Activated T-cell treated with anti-CD3 and anti-CD28 coated beads, Interleukin-2, amount 50 U/mL, for 72 hours (primary cell): ENCODE data around the gene G3BP1. TPM values are rescaled to one million over a fixed set of nuclear protein-coding genes. Genes with fewer than 3 reads are reported as not detected.
A peak's percentile ranks its signal among the peaks of the same experiment; 100 is the strongest.
"Not testable (repeated sequence)": the region's sequence is repeated elsewhere in the genome, so short reads cannot be mapped to it uniquely, and the experiment has no call there.

ENCODE experiments used
- ATAC-seq, 2 donors: fragments of 150-1000 bp; cut with Tn5 transposase; replicated peaks in 1 of 2; 2 replicates each; pipeline ENCODE4 v1.10.0; 2021; ENCODE audit warnings: moderate library complexity in 2 of 2, mild to moderate bottlenecking in 1 of 2
- DNase-seq, 2 donors: peaks; one replicate each; pipeline ENCODE4 v3.0.0; 2021 to 2022; ENCODE audit warnings: mixed read lengths in 1 of 2
- H3K27ac Mint-ChIP-seq: one replicate; pipeline ENCODE4 v1.8.0; 2022; ENCODE audit warnings: mild to moderate bottlenecking, moderate library complexity, mixed read lengths
- H3K27me3 Mint-ChIP-seq: one replicate; pipeline ENCODE4 v1.8.0; 2022; ENCODE audit warnings: low read depth, mixed read lengths
- H3K36me3 Mint-ChIP-seq, 2 donors: one replicate each; pipeline ENCODE4 v1.8.0; 2022; ENCODE audit warnings: mixed read lengths in 2 of 2, mild to moderate bottlenecking in 1 of 2; ENCODE audit not compliant: insufficient read depth in 2 of 2
- H3K4me1 Mint-ChIP-seq: one replicate; pipeline ENCODE4 v1.8.0; 2022; ENCODE audit warnings: low read depth, mixed read lengths
- H3K4me3 Mint-ChIP-seq, 2 donors: one replicate each; pipeline ENCODE4 v1.8.0; 2022; ENCODE audit warnings: mild to moderate bottlenecking in 2 of 2, mixed read lengths in 2 of 2, moderate library complexity in 2 of 2
- H3K9me3 Mint-ChIP-seq, 2 donors: one replicate each; pipeline ENCODE4 v1.8.0; 2022; ENCODE audit warnings: mixed read lengths in 2 of 2
- total RNA-seq, 2 donors: library from RNA; stranded (reverse); gene quantifications; one replicate each; pipeline ENCODE4 v1.2.3, GENCODE V29; 2022

Gene G3BP1
- total RNA-seq, 2 donors from 2014 or later, result 133 to 157 TPM

GRCh38 chr5:151811593-151812321, 40.0 kb downstream of the G3BP1 start:
- Mint-ChIP-seq H3K9me3 (peaks cover 4 to 5% of the 10 kb centered on the region in 2 donors), H3K27ac (peak overlapping the region; percentile 14), H3K27me3 (no peaks in the 10 kb centered on the region), H3K4me1 (peaks cover 39% of the 10 kb centered on the region), H3K4me3 (no peak overlapping the region), H3K36me3 (peaks cover 16 to 23% of the 10 kb centered on the region in 2 donors)
- DNase-seq (no peak), ATAC-seq (no peak)

DNA sequence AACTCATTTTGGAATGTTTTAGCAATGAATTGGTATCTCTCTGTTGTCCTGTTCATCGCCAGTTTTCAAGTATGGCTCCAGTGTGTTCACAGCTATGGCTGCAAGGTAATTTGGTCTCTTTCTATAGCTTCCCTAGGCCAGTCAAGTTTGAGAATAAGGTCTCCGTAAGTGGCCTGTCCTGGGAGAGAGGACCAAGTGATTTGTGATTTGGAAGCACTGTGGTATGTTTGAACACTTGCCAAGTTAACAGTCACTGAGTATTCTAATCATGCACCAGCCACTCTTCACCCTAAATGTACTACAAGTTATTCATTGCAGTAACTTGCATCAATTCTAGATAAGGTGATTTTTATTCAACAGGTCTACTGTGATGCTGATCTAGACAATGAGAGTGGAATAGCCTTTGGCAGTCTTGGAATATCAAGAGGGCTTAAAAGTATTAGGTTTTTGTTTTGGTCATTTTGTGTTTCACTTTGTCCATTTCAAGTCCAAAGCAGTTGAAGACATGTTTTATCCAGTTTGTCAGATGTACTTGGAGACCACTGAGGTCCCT, 41.1 kb downstream of the G3BP1 start:
- H3K27ac Mint-ChIP-seq, result no peak overlapping the region
- no peak overlapping the region for H3K4me3 Mint-ChIP-seq
- no peak for ATAC-seq
- DNase-seq, result no peak
- peaks cover 17 to 21% of the 10 kb centered on the region in 2 donors for H3K36me3 Mint-ChIP-seq
- peaks cover 4 to 5% of the 10 kb centered on the region in 2 donors for H3K9me3 Mint-ChIP-seq
- H3K4me1 Mint-ChIP-seq, result peaks cover 38% of the 10 kb centered on the region
- no peaks in the 10 kb centered on the region for H3K27me3 Mint-ChIP-seq

DNA sequence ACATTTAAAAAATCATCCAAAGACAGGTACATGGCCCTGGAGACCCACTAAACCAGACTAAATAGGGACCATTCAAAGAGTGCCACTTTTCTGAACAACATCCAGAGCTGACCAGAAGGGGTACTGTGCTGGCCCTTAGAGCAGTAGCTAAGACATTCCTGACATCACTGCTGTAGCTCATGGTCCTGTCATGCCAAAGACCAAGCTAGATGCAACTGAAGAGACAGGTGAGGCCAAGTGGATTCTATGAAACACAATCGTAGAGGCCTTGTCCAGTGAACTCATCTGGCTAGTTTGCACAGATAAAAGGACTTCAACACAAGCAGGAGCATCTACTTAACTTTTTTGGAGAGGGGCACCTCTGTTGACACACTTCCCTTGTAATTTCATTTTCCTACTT, 43.3 kb downstream of the G3BP1 start:
- Mint-ChIP-seq H3K36me3 (peaks cover 11 to 16% of the 10 kb centered on the region in 2 donors), H3K27me3 (no peaks in the 10 kb centered on the region), H3K27ac (no peak overlapping the region), H3K4me1 (peaks cover 23% of the 10 kb centered on the region), H3K9me3 (peaks cover 4 to 5% of the 10 kb centered on the region in 2 donors), H3K4me3 (no peak overlapping the region)
- DNase-seq (no peak), ATAC-seq (no peak)

DNA sequence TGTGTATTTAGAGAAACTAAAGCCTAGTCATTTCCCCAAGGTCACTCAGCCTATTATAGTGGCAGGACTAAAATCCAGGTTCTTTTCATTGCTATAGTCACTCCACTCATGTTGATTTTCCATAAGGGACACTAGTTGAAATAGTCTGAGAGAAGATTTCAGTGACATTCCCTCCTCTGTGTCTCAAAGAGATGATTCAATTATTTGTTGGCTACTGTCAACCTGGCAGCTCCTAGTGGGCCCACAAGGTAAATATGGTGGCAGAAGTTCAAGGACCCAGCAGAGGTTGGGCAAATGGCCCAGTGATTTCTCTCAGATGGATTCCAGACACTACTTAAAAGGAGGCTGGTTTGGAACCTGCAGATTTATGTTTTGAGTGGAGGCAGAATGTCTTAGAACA, 48.1 kb downstream of the G3BP1 start:
- peaks cover 2% of the 10 kb centered on the region in 2 donors for H3K36me3 Mint-ChIP-seq
- no peak overlapping the region for H3K4me3 Mint-ChIP-seq
- no peaks in the 10 kb centered on the region for H3K27me3 Mint-ChIP-seq
- no peak for DNase-seq
- no peaks in the 10 kb centered on the region for H3K4me1 Mint-ChIP-seq
- no peak overlapping the region for H3K27ac Mint-ChIP-seq
- no peak for ATAC-seq
- no peaks in the 10 kb centered on the region for H3K9me3 Mint-ChIP-seq

DNA sequence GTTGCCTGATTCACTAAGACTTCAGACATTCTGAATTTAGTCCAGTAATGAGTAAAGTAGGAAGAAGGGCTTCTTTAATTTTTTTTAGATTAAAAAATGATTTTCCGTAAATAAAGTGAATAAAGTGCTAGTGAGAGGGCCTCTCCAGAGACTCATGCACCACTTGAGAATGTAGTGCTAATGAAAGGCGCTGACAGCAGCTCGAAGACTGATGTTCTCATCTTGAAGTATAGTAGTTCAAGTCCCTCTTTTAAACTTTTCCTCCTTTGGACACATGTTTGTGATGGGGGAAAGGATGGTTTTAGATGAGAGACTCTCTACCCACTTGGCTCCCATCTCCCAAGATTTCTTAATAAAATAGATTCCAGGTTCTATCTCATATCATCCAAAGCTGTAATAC, 48.5 kb downstream of the G3BP1 start:
- Mint-ChIP-seq H3K9me3 (no peaks in the 10 kb centered on the region), H3K36me3 (peaks cover 2% of the 10 kb centered on the region in 2 donors), H3K27ac (no peak overlapping the region), H3K27me3 (no peaks in the 10 kb centered on the region), H3K4me1 (no peaks in the 10 kb centered on the region), H3K4me3 (no peak overlapping the region)
- no peak for ATAC-seq
- no peak for DNase-seq

DNA sequence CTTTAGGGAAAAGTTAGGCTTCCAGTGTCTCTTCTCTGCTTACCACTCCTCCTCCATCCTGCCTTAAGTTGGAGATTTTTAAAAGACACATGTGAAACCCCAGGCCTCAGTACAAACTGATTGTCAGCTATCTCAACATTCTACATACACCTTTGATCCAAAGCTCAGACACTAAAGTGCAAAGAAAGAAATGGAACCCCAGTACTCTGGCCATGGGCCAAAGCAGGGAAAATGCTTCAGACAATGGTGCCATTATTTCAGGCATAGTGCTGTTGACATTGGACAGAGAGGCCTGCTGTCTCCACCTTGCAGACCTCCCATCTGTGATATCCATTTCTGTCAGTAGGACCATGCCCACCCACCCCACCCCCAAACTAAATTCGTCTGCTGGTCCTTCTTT, 49.1 kb downstream of the G3BP1 start:
- Mint-ChIP-seq H3K36me3 (peaks cover 2% of the 10 kb centered on the region in 2 donors), H3K27ac (peak overlapping the region; percentile 13), H3K9me3 (no peaks in the 10 kb centered on the region), H3K4me3 (no peak overlapping the region), H3K4me1 (no peaks in the 10 kb centered on the region), H3K27me3 (no peaks in the 10 kb centered on the region)
- DNase-seq (no peak), ATAC-seq (no peak)

DNA sequence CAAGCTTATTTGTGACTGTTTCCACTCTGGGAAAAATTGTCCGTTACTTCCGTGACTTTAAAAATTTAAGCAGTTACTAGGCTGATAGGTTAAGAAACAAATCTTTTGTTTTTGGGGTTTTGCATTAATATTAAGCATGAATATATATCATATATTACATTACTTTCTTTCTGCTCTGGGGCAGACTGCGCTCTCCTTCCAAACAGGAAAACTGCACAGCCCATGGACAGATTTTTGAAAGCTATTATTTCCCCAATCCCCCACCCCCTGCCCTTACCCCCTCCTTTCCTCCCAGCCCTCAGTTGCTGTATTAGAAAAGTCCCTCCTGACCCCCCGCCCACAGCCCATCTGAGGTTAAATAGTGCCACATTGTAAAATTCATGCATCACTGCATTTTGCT, 50.4 kb downstream of the G3BP1 start:
- Mint-ChIP-seq H3K36me3 (peaks cover 0 to 2% of the 10 kb centered on the region in 2 donors), H3K4me1 (no peaks in the 10 kb centered on the region), H3K4me3 (no peak overlapping the region), H3K27me3 (no peaks in the 10 kb centered on the region), H3K27ac (no peak overlapping the region), H3K9me3 (no peaks in the 10 kb centered on the region)
- ATAC-seq (no peak), DNase-seq (no peak)

- ATAC-seq (peak in 1 of 2 donors; percentile 33), DNase-seq (peak; percentile 23 to 29)
- H3K27ac Mint-ChIP-seq, result no peak overlapping the region
- H3K4me3 Mint-ChIP-seq, result no peak overlapping the region
- H3K4me1 Mint-ChIP-seq, result peaks cover 6% of the 10 kb centered on the region
- no peaks in the 10 kb centered on the region for H3K9me3 Mint-ChIP-seq
- H3K36me3 Mint-ChIP-seq, result peaks cover 0 to 4% of the 10 kb centered on the region in 2 donors
- H3K27me3 Mint-ChIP-seq, result no peaks in the 10 kb centered on the region
Observed at GRCh38 chr5:151825445-151825844, 53.7 kb downstream of the G3BP1 start.

- H3K27ac Mint-ChIP-seq, result no peak overlapping the region
- ATAC-seq (no peak), DNase-seq (no peak)
- H3K27me3 Mint-ChIP-seq, result no peaks in the 10 kb centered on the region
- H3K4me1 Mint-ChIP-seq, result peaks cover 6% of the 10 kb centered on the region
- no peak overlapping the region for H3K4me3 Mint-ChIP-seq
- peaks cover 20 to 21% of the 10 kb centered on the region in 2 donors for H3K9me3 Mint-ChIP-seq
- H3K36me3 Mint-ChIP-seq, result peaks cover 22 to 24% of the 10 kb centered on the region in 2 donors
Observed at GRCh38 chr5:151829370-151829769, 57.6 kb downstream of the G3BP1 start.

DNA sequence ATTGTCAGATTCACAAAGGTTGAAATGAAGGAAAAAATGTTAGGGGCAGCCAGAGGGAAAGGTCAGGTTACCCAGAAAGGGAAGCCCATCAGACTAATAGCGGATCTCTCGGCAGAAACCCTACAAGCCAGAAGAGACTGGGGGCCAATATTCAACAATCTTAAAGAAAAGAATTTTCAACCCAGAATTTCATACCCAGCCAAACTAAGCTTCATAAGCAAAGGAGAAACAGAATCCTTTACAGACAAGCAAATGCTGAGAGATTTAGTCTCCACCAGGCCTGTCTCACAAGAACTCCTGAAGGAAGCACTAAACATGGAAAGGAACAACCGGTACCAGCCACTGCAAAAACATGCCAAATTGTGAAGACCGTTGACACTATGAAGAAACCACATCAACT, 61.1 kb downstream of the G3BP1 start:
- not testable (repeated sequence) for H3K4me3 Mint-ChIP-seq, H3K27ac Mint-ChIP-seq, DNase-seq, H3K4me1 Mint-ChIP-seq, H3K27me3 Mint-ChIP-seq, ATAC-seq
- H3K9me3 Mint-ChIP-seq, result peaks cover 30 to 36% of the 10 kb centered on the region in 2 donors
- peaks cover 26 to 34% of the 10 kb centered on the region in 2 donors for H3K36me3 Mint-ChIP-seq

DNA sequence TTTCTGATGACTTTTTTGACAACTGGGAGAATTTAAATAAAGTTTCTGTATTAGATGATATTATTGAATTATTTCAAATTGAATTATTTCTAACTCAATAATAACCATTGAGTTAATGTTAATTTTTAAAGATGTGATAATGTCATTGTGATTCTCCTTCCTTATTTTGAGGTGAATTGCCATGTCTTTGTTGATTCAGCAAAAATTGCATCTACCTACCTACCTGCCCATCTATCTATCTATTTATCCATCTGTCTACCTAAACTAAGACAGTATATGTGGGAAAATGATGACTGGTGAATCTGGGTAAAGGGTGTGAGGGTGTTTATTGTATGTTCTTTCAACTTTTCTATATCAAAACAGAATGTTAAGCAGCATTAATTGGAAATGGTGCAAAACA, 75.0 kb downstream of the G3BP1 start:
- Mint-ChIP-seq H3K27ac (no peak overlapping the region), H3K27me3 (no peaks in the 10 kb centered on the region), H3K9me3 (peaks cover 0 to 1% of the 10 kb centered on the region in 2 donors), H3K4me3 (no peak overlapping the region), H3K4me1 (no peaks in the 10 kb centered on the region), H3K36me3 (no peaks in the 10 kb centered on the region)
- ATAC-seq (no peak), DNase-seq (no peak)

DNA sequence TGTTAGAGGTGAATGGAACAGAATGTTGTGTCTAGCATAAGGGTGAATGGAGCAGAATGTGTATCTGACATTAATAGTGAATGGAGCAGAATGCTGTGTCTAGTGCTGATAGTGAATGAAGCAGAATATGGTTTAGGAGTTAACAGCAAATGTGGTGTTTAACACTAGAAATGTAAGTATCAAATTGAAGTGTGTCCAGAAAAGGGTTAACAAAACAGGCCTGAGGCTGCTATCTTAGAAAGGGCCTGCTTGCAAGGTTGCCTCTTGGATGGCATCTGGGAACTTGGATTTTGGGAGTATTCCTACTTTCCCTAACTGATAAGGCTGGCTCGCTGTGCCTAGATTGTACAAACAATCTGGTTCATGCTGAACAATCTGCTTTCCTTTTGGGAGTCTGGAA, 76.1 kb downstream of the G3BP1 start:
- no peaks in the 10 kb centered on the region for H3K27me3 Mint-ChIP-seq
- DNase-seq (no peak), ATAC-seq (no peak)
- peaks cover 0 to 1% of the 10 kb centered on the region in 2 donors for H3K9me3 Mint-ChIP-seq
- no peak overlapping the region for H3K27ac Mint-ChIP-seq
- no peak overlapping the region for H3K4me3 Mint-ChIP-seq
- no peaks in the 10 kb centered on the region for H3K36me3 Mint-ChIP-seq
- H3K4me1 Mint-ChIP-seq, result no peaks in the 10 kb centered on the region

DNA sequence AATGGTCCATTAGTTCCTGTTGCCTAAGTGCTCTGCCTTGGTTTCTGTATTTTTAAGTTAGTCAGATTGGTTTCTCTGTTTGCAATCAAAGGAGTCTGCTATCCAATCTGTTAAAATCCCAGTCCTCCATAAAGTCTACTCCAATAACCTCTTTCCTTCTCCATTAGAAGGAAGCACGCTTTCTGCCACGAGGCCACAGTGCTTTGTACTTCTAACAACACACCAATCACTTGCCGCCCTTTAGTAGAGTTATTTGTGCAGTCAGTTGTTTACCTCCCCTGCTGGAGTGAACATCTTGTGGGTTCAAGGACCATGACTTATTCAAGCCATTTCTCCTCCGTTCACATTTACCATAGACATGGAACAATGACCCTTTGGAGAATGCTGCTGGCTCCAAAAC, 83.9 kb downstream of the G3BP1 start:
- no peaks in the 10 kb centered on the region for H3K4me1 Mint-ChIP-seq

GRCh38 chr5:151856861-151857260, 85.1 kb downstream of the G3BP1 start:
- ATAC-seq, result no peak
- no peak overlapping the region for H3K4me3 Mint-ChIP-seq
- no peaks in the 10 kb centered on the region for H3K9me3 Mint-ChIP-seq
- no peaks in the 10 kb centered on the region for H3K4me1 Mint-ChIP-seq
- DNase-seq, result no peak
- no peaks in the 10 kb centered on the region for H3K27me3 Mint-ChIP-seq
- H3K27ac Mint-ChIP-seq, result no peak overlapping the region
- H3K36me3 Mint-ChIP-seq, result no peaks in the 10 kb centered on the region

More for the DNA sequence above, 83.9 kb downstream of the G3BP1 start:
- Mint-ChIP-seq H3K27me3 (no peaks in the 10 kb centered on the region), H3K9me3 (no peaks in the 10 kb centered on the region), H3K4me3 (no peak overlapping the region), H3K36me3 (no peaks in the 10 kb centered on the region), H3K27ac (no peak overlapping the region)
- DNase-seq, result no peak
- ATAC-seq, result no peak
